HL-60 (cell line): ENCODE measurements around the gene HAUS8.
"Not testable (repeated sequence)": the region's sequence is repeated elsewhere in the genome, so short reads cannot be mapped to it uniquely, and the experiment has no call there.

ENCODE experiments used
- DNase-seq, 2 experiments: peaks; one replicate each; pipeline ENCODE4 v3.0.0-alpha.2; 2010 to 2020; ENCODE audit warnings: low read depth in 1 of 2, low spot score in 1 of 2
- H3K27ac ChIP-seq: fragments of 250-450 bp; sonication (Bioruptor Pico); replicated peaks from 2 replicates; pipeline ENCODE4 v1.5.1; 2020; ENCODE audit warnings: mild to moderate bottlenecking, moderate library complexity
- H3K27me3 ChIP-seq: fragments of 250-450 bp; sonication (Bioruptor Pico); 2 replicates; pipeline ENCODE4 v1.5.1; 2021; ENCODE audit warnings: mild to moderate bottlenecking, moderate library complexity; ENCODE audit not compliant: insufficient read depth, poor library complexity, severe bottlenecking
- H3K4me3 ChIP-seq: replicated peaks from 2 replicates; pipeline ENCODE4 v1.5.1; 2011; ENCODE audit warnings: mild to moderate bottlenecking, control low read depth, low read length; ENCODE audit not compliant: insufficient read depth
- CTCF ChIP-seq: IDR thresholded peaks from one replicate; pipeline ENCODE4 v1.5.1; 2011; ENCODE audit warnings: low read length, control low read depth, inconsistent platforms; ENCODE audit not compliant: insufficient read depth
- GABPA ChIP-seq: IDR thresholded peaks from 2 replicates; pipeline ENCODE4 v1.6.1; 2012; ENCODE audit warnings: low read depth
- POLR2AphosphoS5 ChIP-seq: IDR thresholded peaks from 2 replicates; pipeline ENCODE4 v1.6.1; 2012; ENCODE audit warnings: low read depth
- SPI1 ChIP-seq: IDR thresholded peaks from 2 replicates; pipeline ENCODE4 v1.6.1; 2012; ENCODE audit warnings: low read depth, mild to moderate bottlenecking, borderline replicate concordance
- TF ChIP-seq, protein P1 (sequence below): IDR thresholded peaks from 2 replicates; pipeline ENCODE4 v1.6.1; 2012; ENCODE audit warnings: low read depth; ENCODE audit not compliant: insufficient replicate concordance

Gene HAUS8

GRCh38 chr19:17025361-17025760 is 49.9 kb downstream of the HAUS8 start:
- TF ChIP-seq GABPA, result no peak
- TF ChIP-seq CTCF, result no peak
- TF ChIP-seq POLR2AphosphoS5, result no peak
- TF ChIP-seq, protein P1, sequence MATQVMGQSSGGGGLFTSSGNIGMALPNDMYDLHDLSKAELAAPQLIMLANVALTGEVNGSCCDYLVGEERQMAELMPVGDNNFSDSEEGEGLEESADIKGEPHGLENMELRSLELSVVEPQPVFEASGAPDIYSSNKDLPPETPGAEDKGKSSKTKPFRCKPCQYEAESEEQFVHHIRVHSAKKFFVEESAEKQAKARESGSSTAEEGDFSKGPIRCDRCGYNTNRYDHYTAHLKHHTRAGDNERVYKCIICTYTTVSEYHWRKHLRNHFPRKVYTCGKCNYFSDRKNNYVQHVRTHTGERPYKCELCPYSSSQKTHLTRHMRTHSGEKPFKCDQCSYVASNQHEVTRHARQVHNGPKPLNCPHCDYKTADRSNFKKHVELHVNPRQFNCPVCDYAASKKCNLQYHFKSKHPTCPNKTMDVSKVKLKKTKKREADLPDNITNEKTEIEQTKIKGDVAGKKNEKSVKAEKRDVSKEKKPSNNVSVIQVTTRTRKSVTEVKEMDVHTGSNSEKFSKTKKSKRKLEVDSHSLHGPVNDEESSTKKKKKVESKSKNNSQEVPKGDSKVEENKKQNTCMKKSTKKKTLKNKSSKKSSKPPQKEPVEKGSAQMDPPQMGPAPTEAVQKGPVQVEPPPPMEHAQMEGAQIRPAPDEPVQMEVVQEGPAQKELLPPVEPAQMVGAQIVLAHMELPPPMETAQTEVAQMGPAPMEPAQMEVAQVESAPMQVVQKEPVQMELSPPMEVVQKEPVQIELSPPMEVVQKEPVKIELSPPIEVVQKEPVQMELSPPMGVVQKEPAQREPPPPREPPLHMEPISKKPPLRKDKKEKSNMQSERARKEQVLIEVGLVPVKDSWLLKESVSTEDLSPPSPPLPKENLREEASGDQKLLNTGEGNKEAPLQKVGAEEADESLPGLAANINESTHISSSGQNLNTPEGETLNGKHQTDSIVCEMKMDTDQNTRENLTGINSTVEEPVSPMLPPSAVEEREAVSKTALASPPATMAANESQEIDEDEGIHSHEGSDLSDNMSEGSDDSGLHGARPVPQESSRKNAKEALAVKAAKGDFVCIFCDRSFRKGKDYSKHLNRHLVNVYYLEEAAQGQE, result no peak
- no peak for TF ChIP-seq SPI1
- DNase-seq, result no peak
- no peak overlapping the region for H3K4me3 ChIP-seq
- no peak overlapping the region for H3K27ac ChIP-seq
- peaks cover 17% of the 10 kb centered on the region for H3K27me3 ChIP-seq

- not testable (repeated sequence) for DNase-seq, H3K4me3 ChIP-seq, H3K27ac ChIP-seq
- peaks cover 17% of the 10 kb centered on the region for H3K27me3 ChIP-seq
Observed at GRCh38 chr19:17024941-17025340, 50.3 kb downstream of the HAUS8 start.

DNA sequence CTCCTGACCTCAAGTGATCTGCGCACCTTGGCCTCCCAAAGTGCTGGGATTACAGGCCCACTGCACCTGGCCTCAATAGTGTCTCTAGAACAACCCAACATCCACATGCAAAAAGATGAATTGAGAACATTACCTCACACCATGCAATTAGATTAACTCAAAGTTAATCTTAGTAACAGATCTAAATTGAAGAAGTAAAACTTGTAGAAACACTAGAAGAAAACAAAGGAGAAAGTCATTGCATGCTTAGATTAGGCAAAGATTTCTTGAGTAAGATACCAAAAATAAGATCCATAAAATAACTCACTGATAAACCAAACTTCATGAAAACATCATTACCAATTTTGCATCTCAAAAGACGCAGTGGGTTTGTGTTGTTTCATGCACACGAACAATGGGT is 51.4 kb downstream of the HAUS8 start:
- no peak for DNase-seq
- H3K27ac ChIP-seq, result no peak overlapping the region
- H3K4me3 ChIP-seq, result no peak overlapping the region
- peaks cover 17% of the 10 kb centered on the region for H3K27me3 ChIP-seq
- TF ChIP-seq SPI1 (no peak), CTCF (no peak), POLR2AphosphoS5 (no peak), GABPA (no peak)
- TF ChIP-seq, protein P1, result no peak

GRCh38 chr19:17022738-17023137 is 52.5 kb downstream of the HAUS8 start:
- Histone ChIP-seq H3K27me3 (peaks cover 15% of the 10 kb centered on the region), H3K4me3 (no peak overlapping the region), H3K27ac (no peak overlapping the region)
- no peak for DNase-seq
- TF ChIP-seq SPI1 (no peak), GABPA (no peak), CTCF (no peak), POLR2AphosphoS5 (no peak)
- TF ChIP-seq, protein P1, result no peak
